GM12878 (cell line): Measurements from ENCODE around the gene FARS2. TPM values are rescaled to one million over a fixed set of nuclear protein-coding genes. Genes with fewer than 3 reads are reported as not detected.

Experiments
- ATAC-seq: fragments of 200-7000 bp; cut with Tn5 transposase; 3 replicates; pipeline ENCODE4 v1.9.1; 2020; ENCODE audit warnings: mild to moderate bottlenecking, moderate library complexity
- BruUV-seq: library from RNA; stranded (reverse); fragments of 400-500 nt; replicated peaks from 2 replicates; lab custom pipeline; 2021; lab: Mats Ljungman, UMichigan
- CTCF ChIA-PET: fragments of 300-600 bp; sonication (Branson Sonifier 250); formaldehyde crosslinking; extraction: SDS; loops from one replicate; lab custom pipeline; 2021; ENCODE audit warnings: inconsistent platforms; lab: Yijun Ruan, JAX
- POLR2A ChIA-PET: fragments of 350-600 bp; formaldehyde crosslinking; extraction: SDS; loops from one replicate; lab custom pipeline; 2021; ENCODE audit warnings: inconsistent platforms; lab: Charles Lee
- RAD21 ChIA-PET: fragments of 300-600 bp; sonication (Branson Sonifier 250); formaldehyde crosslinking; loops from one replicate; lab custom pipeline; 2023; ENCODE audit warnings: antibody characterized with exemption; ENCODE audit not compliant: unreplicated experiment; lab: Charles Lee
- SMC1A ChIA-PET: fragments of 300-600 bp; sonication (Branson Sonifier 250); formaldehyde crosslinking; loops from one replicate; lab custom pipeline; 2023; ENCODE audit not compliant: unreplicated experiment, uncharacterized antibody; lab: Charles Lee
- DNase-seq: peaks from one replicate; pipeline ENCODE4 v3.0.0-alpha.2; 2011; ENCODE audit warnings: low read depth, low spot score
- FAIRE-seq: peaks from 3 replicates; lab custom pipeline; 2011; peaks lifted over from hg19 to GRCh38; lab: Jason Lieb, UNC
- H2AFZ ChIP-seq: 2 replicates; pipeline ENCODE4 v1.6.0; 2011; ENCODE audit warnings: low read depth, low read length, control low read depth; ENCODE audit not compliant: control insufficient read depth
- H3K27ac ChIP-seq: 2 replicates; pipeline ENCODE4 v1.5.1; 2011; ENCODE audit warnings: control low read depth; ENCODE audit not compliant: control insufficient read depth, insufficient read depth
- H3K27me3 ChIP-seq, 2 experiments: replicated peaks in 1 of 2; 2 replicates each; pipeline versions ENCODE4 v1.6.0 to v1.6.1; 2011; ENCODE audit warnings: low read length in 1 of 2; ENCODE audit not compliant: control insufficient read depth in 2 of 2, insufficient read depth in 2 of 2
- H3K36me3 ChIP-seq, 2 experiments: 2 replicates each; pipeline ENCODE4 v1.5.1; 2011; ENCODE audit warnings: low read length in 1 of 2; ENCODE audit not compliant: control insufficient read depth in 2 of 2, insufficient read depth in 2 of 2
- H3K4me1 ChIP-seq: 2 replicates; pipeline ENCODE4 v1.6.1; 2011; ENCODE audit warnings: mild to moderate bottlenecking, low read length, moderate library complexity, mixed read lengths; ENCODE audit not compliant: control insufficient read depth, insufficient read depth
- H3K4me2 ChIP-seq: 2 replicates; pipeline ENCODE4 v1.6.0; 2011; ENCODE audit warnings: control low read depth; ENCODE audit not compliant: control insufficient read depth, insufficient read depth
- H3K4me3 ChIP-seq: fragments of 200-600 bp; sonication (generic); 2 replicates; pipeline ENCODE4 v1.5.1; 2016
- H3K79me2 ChIP-seq: 2 replicates; pipeline ENCODE4 v1.6.0; 2011; ENCODE audit warnings: low read length; ENCODE audit not compliant: control insufficient read depth, insufficient read depth
- H3K9ac ChIP-seq: 2 replicates; pipeline ENCODE4 v1.8.0; 2011; ENCODE audit warnings: low read length, control low read depth, mixed read lengths; ENCODE audit not compliant: control insufficient read depth, insufficient read depth
- H3K9me3 ChIP-seq: replicated peaks from 3 replicates; pipeline ENCODE4 v1.5.1; 2011; ENCODE audit warnings: mild to moderate bottlenecking, low read length; ENCODE audit not compliant: control insufficient read depth, insufficient read depth
- H4K20me1 ChIP-seq: 2 replicates; pipeline ENCODE4 v1.6.0; 2011; ENCODE audit not compliant: control insufficient read depth, insufficient read depth
- BMI1 ChIP-seq: fragments of 450-650 bp; IDR thresholded peaks from 2 replicates; pipeline ENCODE4 v1.6.1; 2016; ENCODE audit warnings: mild to moderate bottlenecking, moderate library complexity, borderline replicate concordance
- CEBPB ChIP-seq, 2 experiments: fragments of 150-350 bp in 1 of 2; IDR thresholded peaks; 2 replicates each; pipeline ENCODE4 v1.6.1; 2012 to 2014; ENCODE audit warnings: low read depth in 2 of 2, low read length in 2 of 2, borderline replicate concordance in 1 of 2, inconsistent platforms in 1 of 2
- CHD4 ChIP-seq: fragments of 200-600 bp; sonication (generic); IDR thresholded peaks from 2 replicates; pipeline ENCODE4 v1.6.1; 2016; ENCODE audit warnings: mild to moderate bottlenecking
- CREB1 ChIP-seq: IDR thresholded peaks from 2 replicates; pipeline ENCODE4 v1.6.1; 2012; ENCODE audit warnings: low read depth, mild to moderate bottlenecking, inconsistent platforms
- CREM ChIP-seq: IDR thresholded peaks from 2 replicates; pipeline ENCODE4 v1.6.1; 2014; ENCODE audit warnings: antibody characterized with exemption, low read depth
- GATAD2B ChIP-seq: fragments of 450-650 bp; conservative IDR thresholded peaks from 2 replicates; pipeline ENCODE4 v1.6.1; 2017; ENCODE audit warnings: low read depth, mild to moderate bottlenecking, moderate library complexity
- KAT2A ChIP-seq: conservative IDR thresholded peaks from 2 replicates; pipeline ENCODE4 v1.6.1; 2011; ENCODE audit warnings: low read depth, low read length; ENCODE audit not compliant: control insufficient read depth
- KDM1A ChIP-seq: fragments of 200-600 bp; sonication (generic); IDR thresholded peaks from 2 replicates; pipeline ENCODE4 v1.6.1; 2016; ENCODE audit warnings: borderline replicate concordance
- MYB ChIP-seq: fragments of 150-350 bp; IDR thresholded peaks from 2 replicates; pipeline ENCODE4 v1.6.1; 2014; ENCODE audit warnings: mild to moderate bottlenecking, low read depth, low read length, borderline replicate concordance
- NFYB ChIP-seq: IDR thresholded peaks from 2 replicates; pipeline ENCODE4 v1.6.1; 2011; ENCODE audit warnings: low read depth, mild to moderate bottlenecking, low read length, improper control_type of control experiment, moderate library complexity; ENCODE audit not compliant: insufficient read depth
- PAX8 ChIP-seq: fragments of 450-650 bp; IDR thresholded peaks from 2 replicates; pipeline ENCODE4 v1.6.1; 2017; ENCODE audit warnings: mild to moderate bottlenecking, moderate library complexity
- RELA ChIP-seq: fragments of 450-650 bp; IDR thresholded peaks from 2 replicates; pipeline ENCODE4 v1.8.0; 2014; ENCODE audit warnings: borderline replicate concordance; ENCODE audit not compliant: partially characterized antibody
- RUNX3 ChIP-seq: IDR thresholded peaks from 2 replicates; pipeline ENCODE4 v1.6.1; 2012; ENCODE audit warnings: low read length, inconsistent platforms
- SMAD5 ChIP-seq: IDR thresholded peaks from 2 replicates; pipeline ENCODE4 v1.6.1; 2016; ENCODE audit warnings: antibody characterized with exemption, low read depth
- SRF ChIP-seq, 2 experiments: IDR thresholded peaks; 2 replicates each; pipeline ENCODE4 v1.6.1; 2011; ENCODE audit warnings: low read depth in 2 of 2, low read length in 2 of 2, mild to moderate bottlenecking in 1 of 2, moderate library complexity in 1 of 2
- STAT1 ChIP-seq: fragments of 450-650 bp; conservative IDR thresholded peaks from 2 replicates; pipeline ENCODE4 v1.6.1; 2014; ENCODE audit warnings: antibody characterized with exemption, mild to moderate bottlenecking
- ZNF217 ChIP-seq: fragments of 450-650 bp; IDR thresholded peaks from 2 replicates; pipeline ENCODE4 v1.6.1; 2017; ENCODE audit warnings: antibody characterized with exemption, mild to moderate bottlenecking
- ZNF24 ChIP-seq: fragments of 450-650 bp; IDR thresholded peaks from 2 replicates; pipeline ENCODE4 v1.6.1; 2017; ENCODE audit warnings: antibody characterized with exemption, mild to moderate bottlenecking
- WGBS: methylation state at CpG from one replicate; pipeline ENCODE4 v1.1.6; 2016; ENCODE audit warnings: low lambda C conversion rate; ENCODE audit not compliant: insufficient replicate concordance, insufficient coverage; ENCODE audit errors: missing lambda C conversion rate; 5-methylcytosine and 5-hydroxymethylcytosine counted together
- in situ Hi-C: fragments of 300-500 bp; cut with MboI; formaldehyde crosslinking; loops from 9 replicates; pipeline ENCODE4 v1.14.3; 2018; ENCODE audit warnings: mixed read lengths
- intact Hi-C: fragments of 100-400 bp; cut with micrococcal nuclease; formaldehyde crosslinking; loops from one replicate; pipeline ENCODE4 v1.14.2; 2022; ENCODE audit not compliant: unreplicated experiment
- polyA plus RNA-seq, 11 experiments: library from polyadenylated mRNA; depleted of rRNA in 4 of 11; unstranded in 6 of 11; stranded (reverse) in 5 of 11; fragments of >200 nt; fragmentation: Nextera tagmentation in 4 of 11; fragmentation: Illumina TruSeq in 1 of 11; extraction: Ambion mirVana in 4 of 11; extraction: Trizol in 1 of 11; gene quantifications; 1 replicate in 1 of 11; 2 replicates in 10 of 11; pipeline versions ENCODE4 v1.2.1 to v1.2.3, GENCODE V29; 2011 to 2016; ENCODE audit warnings: inconsistent platforms in 2 of 11, missing spikeins in 2 of 11, low read depth in 1 of 11
- total RNA-seq, 4 experiments: library from RNA; depleted of rRNA in 3 of 4; stranded (reverse); fragments of >200 nt in 3 of 4; fragmentation: Illumina TruSeq in 1 of 4; extraction: Trizol in 1 of 4; gene quantifications; 2 replicates each; pipeline versions ENCODE4 v1.2.1 to v1.2.3, GENCODE V29; 2013 to 2021
- TF ChIP-seq, protein P1 (sequence below): IDR thresholded peaks from 2 replicates; pipeline ENCODE4 v1.6.1; 2012; ENCODE audit warnings: mild to moderate bottlenecking, low read depth, low read length

The FARS2 gene
- total and polyA plus RNA-seq, 10 of the 15 experiments (the other 5 are each of a cell fraction or from before 2014, with no cell fraction given), result 16.8 to 46.7 (median 25.6) TPM

DNA sequence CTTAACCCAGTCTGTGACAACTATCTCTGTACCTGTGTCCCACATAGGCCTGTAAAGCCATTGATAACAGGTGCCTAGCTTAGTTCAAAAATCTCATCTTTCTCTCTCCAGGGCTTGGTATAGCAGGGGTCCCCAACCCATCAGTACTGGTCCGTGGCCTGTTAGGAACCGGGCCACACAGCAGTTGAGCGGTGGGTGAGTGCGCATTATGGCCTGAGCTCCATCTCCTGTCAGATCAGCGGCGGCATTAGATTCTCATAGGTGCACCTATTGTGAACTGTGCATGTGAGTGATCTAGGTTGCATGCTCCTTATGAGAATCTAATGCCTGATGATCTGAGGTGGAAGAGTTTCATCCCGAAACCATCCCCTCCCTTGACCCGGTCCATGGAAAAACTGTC is 3.9 kb upstream of the FARS2 start (continued):
- no peak for TF ChIP-seq CEBPB (IDR thresholded peaks at IDR 0.05; ENCODE audit: borderline replicate concordance in 1 of 2, low read depth in 2 of 2, low read length in 2 of 2)
- TF ChIP-seq KAT2A, result no peak
- no peak for TF ChIP-seq NFYB
- TF ChIP-seq GATAD2B, result no peak
- TF ChIP-seq BMI1, result no peak
- TF ChIP-seq CREB1, result no peak
- no peak for TF ChIP-seq RELA
- TF ChIP-seq SMAD5, result no peak
- TF ChIP-seq KDM1A, result no peak
- no peak for TF ChIP-seq ZNF24

GRCh38 chr6:5259428-5259827 is 1.9 kb upstream of the FARS2 start:
- Histone ChIP-seq H3K27ac (no peak overlapping the region), H3K36me3 (no peaks in the 10 kb centered on the region; a peak in 1 of 4 replicates), H2AFZ (no peak overlapping the region), H3K9me3 (no peaks in the 10 kb centered on the region; the same call in 2 of the 3 replicates), H3K27me3 (no peaks in the 10 kb centered on the region), H3K4me2 (peak overlapping the region; percentile 70), H3K9ac (peak overlapping the region; percentile 65), H3K4me3 (peak overlapping the region; percentile 90), H4K20me1 (no peaks in the 10 kb centered on the region), H3K4me1 (peaks cover 8% of the 10 kb centered on the region; the same call in 1 of the 2 replicates), H3K79me2 (peaks cover 33% of the 10 kb centered on the region)
- FAIRE-seq (no peak), DNase-seq (no peak), ATAC-seq (no peak)
- POLR2A ChIA-PET, result interaction anchor here (1.1 kb wide), 1 partner anchor 120 kb away, joined by 3 read pairs; no protein-coding TSS in a partner anchor
- RAD21 ChIA-PET, result no interaction called here
- in situ Hi-C loops, result no loop called here
- SMC1A ChIA-PET, result interaction anchor here (1.2 to 2.7 kb wide), 4 partner anchors 12 to 85 kb away, joined by 3 to 12 read pairs (median 6); no protein-coding TSS in a partner anchor
- intact Hi-C loops, result no loop called here
- no TSS peak for BruUV-seq
- WGBS, result 64% methylated on average over 3 of the region's 3 CpGs
- CTCF ChIA-PET, result interaction anchor here (0.8 to 2.3 kb wide), 4 partner anchors 18 to 121 kb away, joined by 3 to 9 read pairs (median 4); no protein-coding TSS in a partner anchor
- TF ChIP-seq ZNF217 (no peak), CREM (no peak), SRF (IDR thresholded peaks at IDR 0.05; ENCODE audit: low read depth in 2 of 2, low read length in 2 of 2) (no peak), PAX8 (no peak), RUNX3 (no peak), MYB (no peak), STAT1 (no peak), CHD4 (no peak)
- TF ChIP-seq, protein P1, sequence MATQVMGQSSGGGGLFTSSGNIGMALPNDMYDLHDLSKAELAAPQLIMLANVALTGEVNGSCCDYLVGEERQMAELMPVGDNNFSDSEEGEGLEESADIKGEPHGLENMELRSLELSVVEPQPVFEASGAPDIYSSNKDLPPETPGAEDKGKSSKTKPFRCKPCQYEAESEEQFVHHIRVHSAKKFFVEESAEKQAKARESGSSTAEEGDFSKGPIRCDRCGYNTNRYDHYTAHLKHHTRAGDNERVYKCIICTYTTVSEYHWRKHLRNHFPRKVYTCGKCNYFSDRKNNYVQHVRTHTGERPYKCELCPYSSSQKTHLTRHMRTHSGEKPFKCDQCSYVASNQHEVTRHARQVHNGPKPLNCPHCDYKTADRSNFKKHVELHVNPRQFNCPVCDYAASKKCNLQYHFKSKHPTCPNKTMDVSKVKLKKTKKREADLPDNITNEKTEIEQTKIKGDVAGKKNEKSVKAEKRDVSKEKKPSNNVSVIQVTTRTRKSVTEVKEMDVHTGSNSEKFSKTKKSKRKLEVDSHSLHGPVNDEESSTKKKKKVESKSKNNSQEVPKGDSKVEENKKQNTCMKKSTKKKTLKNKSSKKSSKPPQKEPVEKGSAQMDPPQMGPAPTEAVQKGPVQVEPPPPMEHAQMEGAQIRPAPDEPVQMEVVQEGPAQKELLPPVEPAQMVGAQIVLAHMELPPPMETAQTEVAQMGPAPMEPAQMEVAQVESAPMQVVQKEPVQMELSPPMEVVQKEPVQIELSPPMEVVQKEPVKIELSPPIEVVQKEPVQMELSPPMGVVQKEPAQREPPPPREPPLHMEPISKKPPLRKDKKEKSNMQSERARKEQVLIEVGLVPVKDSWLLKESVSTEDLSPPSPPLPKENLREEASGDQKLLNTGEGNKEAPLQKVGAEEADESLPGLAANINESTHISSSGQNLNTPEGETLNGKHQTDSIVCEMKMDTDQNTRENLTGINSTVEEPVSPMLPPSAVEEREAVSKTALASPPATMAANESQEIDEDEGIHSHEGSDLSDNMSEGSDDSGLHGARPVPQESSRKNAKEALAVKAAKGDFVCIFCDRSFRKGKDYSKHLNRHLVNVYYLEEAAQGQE, result no peak
